Measurements from ENCODE around the gene SBNO2. TPM values are rescaled to one million over a fixed set of nuclear protein-coding genes. Genes with fewer than 3 reads are reported as not detected.
A peak's percentile ranks its signal among the peaks of the same experiment; 100 is the strongest.

SBNO2 gene
- total and polyA plus RNA-seq, 9 of the 15 experiments (the other 6 are each of a cell fraction or from before 2014, with no cell fraction given) = 0.01 to 46.2 (median 6.7) TPM

DNA sequence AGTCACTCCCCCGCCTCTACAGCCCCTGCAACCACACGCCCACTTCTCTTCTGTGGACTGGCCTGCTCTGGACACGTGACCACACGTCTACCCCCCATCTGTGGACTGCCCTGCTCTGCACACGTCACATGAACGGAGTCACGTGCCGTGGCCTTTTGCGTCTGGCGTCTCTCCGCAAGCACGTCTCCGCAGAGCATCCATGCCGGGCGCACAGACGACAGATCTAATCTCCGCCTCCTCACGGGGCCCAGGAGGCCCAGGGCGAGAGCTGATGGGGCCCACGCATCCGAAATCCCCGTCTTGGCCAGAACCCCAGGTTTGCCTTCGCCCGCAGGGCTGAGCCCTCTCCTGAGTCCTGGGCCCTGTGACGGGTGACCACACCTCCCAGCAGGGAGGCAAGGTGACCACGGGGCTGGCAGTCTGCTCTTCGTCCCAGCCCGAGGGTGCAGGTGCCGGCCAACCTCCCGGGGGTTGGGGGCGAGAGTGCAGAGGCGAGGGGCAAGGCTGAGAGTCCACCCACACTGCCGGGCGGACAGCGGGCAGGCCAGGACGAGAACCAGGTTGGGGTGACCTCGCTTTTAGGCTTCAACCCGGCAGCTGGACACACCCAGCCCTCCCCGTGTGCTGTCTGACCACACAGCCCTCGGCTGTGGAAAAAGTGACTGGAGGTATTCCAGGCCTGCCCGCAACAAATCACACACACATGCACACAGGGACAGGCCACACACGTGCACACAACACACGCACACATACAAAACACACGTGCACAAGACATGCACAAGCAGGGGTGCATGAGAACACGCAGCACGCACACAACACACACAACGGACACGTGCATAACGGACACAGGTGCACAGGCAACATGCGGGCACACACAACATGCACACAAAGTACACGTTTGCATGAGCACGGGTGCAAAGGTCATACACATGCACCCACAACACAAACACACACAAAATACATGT, 3.9 kb downstream of the SBNO2 start (continued):
- TF ChIP-seq CREB1 (IDR thresholded peaks at IDR 0.05) = peak; percentile 33; the same call in 1 of the 2 replicates
- no peak for TF ChIP-seq CREB1 (CRISPR knock-in tag; IDR thresholded peaks at IDR 0.05)
- no peak for TF ChIP-seq GATA2 (CRISPR knock-in tag; IDR thresholded peaks at IDR 0.05)
- TF ChIP-seq NFE2L1 (tag; IDR thresholded peaks at IDR 0.05; ENCODE audit: borderline replicate concordance, low read depth) = no peak
- TF ChIP-seq OTX1 (CRISPR knock-in tag; IDR thresholded peaks at IDR 0.05) = no peak
- peak; percentile 26 to 72; a peak in 3 of 4 replicates for TF ChIP-seq FOXK2 (conservative IDR thresholded peaks at IDR 0.05 in 1 of 2, IDR thresholded peaks at IDR 0.05 in 1 of 2; ENCODE audit: low read depth in 2 of 2)
- TF ChIP-seq, protein P1, sequence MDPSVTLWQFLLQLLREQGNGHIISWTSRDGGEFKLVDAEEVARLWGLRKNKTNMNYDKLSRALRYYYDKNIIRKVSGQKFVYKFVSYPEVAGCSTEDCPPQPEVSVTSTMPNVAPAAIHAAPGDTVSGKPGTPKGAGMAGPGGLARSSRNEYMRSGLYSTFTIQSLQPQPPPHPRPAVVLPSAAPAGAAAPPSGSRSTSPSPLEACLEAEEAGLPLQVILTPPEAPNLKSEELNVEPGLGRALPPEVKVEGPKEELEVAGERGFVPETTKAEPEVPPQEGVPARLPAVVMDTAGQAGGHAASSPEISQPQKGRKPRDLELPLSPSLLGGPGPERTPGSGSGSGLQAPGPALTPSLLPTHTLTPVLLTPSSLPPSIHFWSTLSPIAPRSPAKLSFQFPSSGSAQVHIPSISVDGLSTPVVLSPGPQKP (CRISPR knock-in tag; IDR thresholded peaks at IDR 0.05) = no peak
- TF ChIP-seq SRF (CRISPR knock-in tag; IDR thresholded peaks at IDR 0.05) = no peak
- TF ChIP-seq ZNF146 (CRISPR knock-in tag; IDR thresholded peaks at IDR 0.05; ENCODE audit: unreplicated experiment) = no peak
- TF ChIP-seq NFIC (IDR thresholded peaks at IDR 0.05) = no peak
- no peak for TF ChIP-seq PRMT5 (CRISPR knock-in tag; IDR thresholded peaks at IDR 0.05)
